ENCODE measurements around the gene TRIM52. TPM values are rescaled to one million over a fixed set of nuclear protein-coding genes. Genes with fewer than 3 reads are reported as not detected.
"Not testable (repeated sequence)": the region's sequence is repeated elsewhere in the genome, so short reads cannot be mapped to it uniquely, and the experiment has no call there.

TRIM52 gene
- total and polyA plus RNA-seq, 9 donors: 13.0 to 18.8 (median 15.3) TPM

DNA sequence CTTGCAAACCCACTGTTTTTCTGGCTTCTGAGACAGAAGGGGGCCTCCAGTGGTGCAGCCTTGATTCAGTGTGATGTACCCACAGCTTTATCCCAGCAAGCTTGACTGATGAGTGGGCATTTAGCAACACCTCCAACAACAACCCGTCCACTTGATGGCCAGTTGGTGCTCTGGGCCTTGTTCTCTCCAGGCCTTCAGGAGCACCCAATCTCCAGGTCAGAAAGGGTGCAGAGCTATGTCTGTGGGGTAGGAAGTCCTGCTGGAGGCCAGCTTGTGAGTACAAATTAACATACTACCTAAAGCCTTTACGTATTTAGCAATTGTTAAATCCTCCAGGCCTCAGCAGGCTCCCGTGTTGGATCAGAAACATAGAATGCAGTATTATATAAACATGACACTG is 10.1 kb upstream of the TRIM52 start:
- no peak overlapping the region for H3K27ac ChIP-seq
- no peaks in the 10 kb centered on the region for H3K27me3 ChIP-seq
- TF ChIP-seq, protein P1, sequence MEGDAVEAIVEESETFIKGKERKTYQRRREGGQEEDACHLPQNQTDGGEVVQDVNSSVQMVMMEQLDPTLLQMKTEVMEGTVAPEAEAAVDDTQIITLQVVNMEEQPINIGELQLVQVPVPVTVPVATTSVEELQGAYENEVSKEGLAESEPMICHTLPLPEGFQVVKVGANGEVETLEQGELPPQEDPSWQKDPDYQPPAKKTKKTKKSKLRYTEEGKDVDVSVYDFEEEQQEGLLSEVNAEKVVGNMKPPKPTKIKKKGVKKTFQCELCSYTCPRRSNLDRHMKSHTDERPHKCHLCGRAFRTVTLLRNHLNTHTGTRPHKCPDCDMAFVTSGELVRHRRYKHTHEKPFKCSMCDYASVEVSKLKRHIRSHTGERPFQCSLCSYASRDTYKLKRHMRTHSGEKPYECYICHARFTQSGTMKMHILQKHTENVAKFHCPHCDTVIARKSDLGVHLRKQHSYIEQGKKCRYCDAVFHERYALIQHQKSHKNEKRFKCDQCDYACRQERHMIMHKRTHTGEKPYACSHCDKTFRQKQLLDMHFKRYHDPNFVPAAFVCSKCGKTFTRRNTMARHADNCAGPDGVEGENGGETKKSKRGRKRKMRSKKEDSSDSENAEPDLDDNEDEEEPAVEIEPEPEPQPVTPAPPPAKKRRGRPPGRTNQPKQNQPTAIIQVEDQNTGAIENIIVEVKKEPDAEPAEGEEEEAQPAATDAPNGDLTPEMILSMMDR (IDR thresholded peaks at IDR 0.05): no peak
- TF ChIP-seq POLR2A (IDR thresholded peaks at IDR 0.05): no peak
- TF ChIP-seq EP300 (IDR thresholded peaks at IDR 0.05): no peak
- H3K9me3 ChIP-seq: no peaks in the 10 kb centered on the region
- intact Hi-C loops (cut with DNase I): no loop called here
- no peaks in the 10 kb centered on the region for H3K4me1 ChIP-seq (ENCODE audit: insufficient read depth)
- WGBS, 3 donors: 58 to 71% (median 62%) methylated on average over 3 of the region's 3 CpGs
- DNase-seq: no peak
- no peak overlapping the region for H3K4me3 ChIP-seq
- H3K36me3 ChIP-seq: no peaks in the 10 kb centered on the region

DNA sequence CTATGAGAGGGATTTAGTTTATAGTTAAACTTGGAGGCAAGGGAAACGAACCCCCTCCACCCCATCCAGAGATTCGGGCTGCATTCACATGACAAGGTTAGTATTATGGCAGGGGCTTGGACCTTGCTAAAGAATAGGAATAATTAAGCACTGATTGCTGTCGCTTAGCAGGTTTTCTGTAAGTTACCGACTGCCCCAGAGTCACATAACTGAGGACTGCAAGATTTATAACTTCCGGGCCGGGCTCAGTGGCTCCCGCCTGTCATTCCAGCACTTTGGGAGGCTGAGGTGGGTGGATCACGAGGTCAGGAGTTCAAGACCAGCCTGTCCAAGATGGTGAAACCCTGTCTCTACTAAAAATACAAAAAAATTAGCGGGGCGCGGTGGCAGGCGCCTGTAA is 7.0 kb upstream of the TRIM52 start:
- DNase-seq; intact Hi-C loops (cut with DNase I); H3K4me1 ChIP-seq (ENCODE audit: insufficient read depth); H3K27me3 ChIP-seq; H3K9me3 ChIP-seq; H3K27ac ChIP-seq; H3K36me3 ChIP-seq; H3K4me3 ChIP-seq: not testable (repeated sequence)
- 76 to 77% (median 76%) methylated on average over 12 of the region's 12 CpGs for WGBS, 3 donors

DNA sequence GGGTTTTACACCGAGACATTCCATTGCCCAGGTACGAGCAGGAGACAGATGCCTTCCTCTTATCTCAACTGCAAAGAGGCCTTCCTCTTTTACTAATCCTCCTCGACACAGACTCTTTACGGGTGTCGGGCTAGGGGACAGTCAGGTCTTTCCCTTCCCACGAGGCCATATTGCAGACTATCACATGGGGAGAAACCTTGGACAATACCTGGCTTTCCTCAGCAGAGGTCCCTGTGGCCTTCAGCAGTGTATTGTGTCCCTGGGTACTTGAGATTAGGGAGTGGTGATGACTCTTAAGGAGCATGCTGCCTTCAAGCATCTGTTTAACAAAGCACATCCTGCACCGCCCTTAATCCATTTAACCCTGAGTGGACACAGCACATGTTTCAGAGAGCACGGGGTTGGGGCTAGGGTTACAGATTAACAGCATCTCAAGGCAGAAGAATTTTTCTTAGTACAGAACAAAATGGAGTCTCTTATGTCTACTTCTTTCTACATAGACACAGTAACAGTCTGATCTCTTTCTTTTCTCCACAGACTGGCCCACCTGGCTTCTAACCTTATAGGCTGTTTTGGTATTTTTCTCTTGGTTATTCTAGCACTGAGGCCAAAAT is 6.5 kb upstream of the TRIM52 start:
- H3K27ac ChIP-seq; H3K27me3 ChIP-seq; intact Hi-C loops (cut with DNase I); H3K4me3 ChIP-seq; DNase-seq; H3K36me3 ChIP-seq; H3K4me1 ChIP-seq (ENCODE audit: insufficient read depth); H3K9me3 ChIP-seq: not testable (repeated sequence)
- WGBS, 3 donors: 63 to 65% (median 63%) methylated on average over 8 of the region's 8 CpGs

DNA sequence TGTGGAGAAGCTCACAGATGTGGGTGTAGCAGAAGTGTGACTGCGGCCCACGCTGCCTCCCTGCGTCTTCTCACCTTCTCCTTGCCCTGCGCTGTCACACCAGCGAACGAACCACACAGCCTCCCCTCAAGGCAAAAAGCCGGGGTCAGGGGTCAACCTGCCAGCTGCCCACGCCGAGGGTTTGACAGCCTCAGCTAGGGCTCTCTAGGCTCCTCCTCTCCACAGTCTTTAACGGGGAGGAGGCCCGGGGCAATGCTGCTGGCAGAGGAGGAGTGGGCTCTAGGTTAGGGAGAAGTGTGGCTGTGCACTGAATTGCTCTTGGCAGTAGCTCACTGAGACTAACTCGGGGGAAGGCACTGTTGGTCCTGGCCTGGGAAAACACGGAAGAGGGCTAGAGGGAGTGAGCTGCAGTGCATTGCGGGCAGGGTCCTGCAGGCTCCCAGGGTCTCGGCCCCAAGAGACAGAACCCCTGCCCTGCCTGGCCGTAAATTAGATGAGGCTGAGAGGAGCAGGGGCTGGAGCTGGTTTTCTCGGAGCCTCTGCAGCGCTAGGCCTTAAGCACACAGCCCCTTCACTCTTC is 4.2 kb upstream of the TRIM52 start:
- WGBS, 3 donors: 58 to 69% (median 65%) methylated on average over 18 of the region's 18 CpGs
- Histone ChIP-seq H3K36me3 (no peaks in the 10 kb centered on the region), H3K9me3 (no peaks in the 10 kb centered on the region)

DNA sequence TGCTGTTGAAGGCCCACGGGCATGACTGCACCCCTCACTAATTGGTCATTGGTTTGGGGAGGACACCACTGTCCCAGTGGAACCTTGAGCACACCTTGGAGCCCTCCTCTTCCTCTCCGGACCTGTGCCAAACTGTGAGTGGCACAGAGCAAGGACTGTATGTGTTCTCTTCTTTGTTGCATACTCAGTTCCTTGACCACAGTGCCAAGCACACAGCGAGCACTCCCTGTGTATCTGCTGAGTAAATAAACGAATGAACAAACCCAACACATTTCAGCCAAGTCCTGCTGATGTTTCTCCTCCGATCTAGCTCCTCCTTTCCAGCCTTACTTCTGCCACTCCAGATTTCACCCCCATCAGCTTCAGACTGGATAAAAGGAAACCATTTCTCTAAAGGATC is 2.7 kb upstream of the TRIM52 start:
- Histone ChIP-seq H3K4me3 (no peak overlapping the region), H3K36me3 (no peaks in the 10 kb centered on the region), H3K27me3 (no peaks in the 10 kb centered on the region), H3K27ac (no peak overlapping the region), H3K4me1 (ENCODE audit: insufficient read depth) (peaks cover 14% of the 10 kb centered on the region), H3K9me3 (no peaks in the 10 kb centered on the region)
- DNase-seq: no peak
- WGBS, 3 donors: 65 to 84% (median 78%) methylated on average over 5 of the region's 5 CpGs
- no peak for TF ChIP-seq EP300 (IDR thresholded peaks at IDR 0.05)
- TF ChIP-seq, protein P1 (IDR thresholded peaks at IDR 0.05): no peak
- TF ChIP-seq POLR2A (IDR thresholded peaks at IDR 0.05): no peak
- intact Hi-C loops (cut with DNase I): loop anchor here in 1 of 4 donors (5.0 kb wide), 1 partner anchor 76 kb away; no protein-coding TSS in a partner anchor

More for the DNA sequence above, 4.2 kb upstream of the TRIM52 start:
- Histone ChIP-seq H3K27ac (no peak overlapping the region), H3K4me1 (ENCODE audit: insufficient read depth) (peaks cover 4% of the 10 kb centered on the region), H3K27me3 (no peaks in the 10 kb centered on the region), H3K4me3 (no peak overlapping the region)
- TF ChIP-seq, protein P1 (IDR thresholded peaks at IDR 0.05): no peak
- TF ChIP-seq POLR2A (IDR thresholded peaks at IDR 0.05): no peak
- no peak for TF ChIP-seq EP300 (IDR thresholded peaks at IDR 0.05)
- no peak for DNase-seq
- intact Hi-C loops (cut with DNase I): no loop called here

Measured in ovary (tissue), 9 donors.